Adipocyte (in vitro differentiated cells): Measurements from ENCODE around the gene EHHADH.
A peak's percentile ranks its signal among the peaks of the same experiment; 100 is the strongest.

Experiments used
- DNase-seq: peaks from one replicate; pipeline ENCODE4 v3.0.0-alpha.2; 2015; ENCODE audit warnings: low read depth
- H3K27me3 ChIP-seq: replicated peaks from 2 replicates; pipeline ENCODE4 v1.7.0; 2013; ENCODE audit warnings: mild to moderate bottlenecking, low read length, moderate library complexity; ENCODE audit not compliant: control insufficient read depth, insufficient read depth
- H3K36me3 ChIP-seq: 2 replicates; pipeline ENCODE4 v1.7.0; 2013; ENCODE audit warnings: low read length, mild to moderate bottlenecking, moderate library complexity; ENCODE audit not compliant: control insufficient read depth, insufficient read depth, severe bottlenecking
- H3K4me1 ChIP-seq: 2 replicates; pipeline ENCODE4 v1.7.0; 2013; ENCODE audit warnings: mild to moderate bottlenecking, low read length, moderate library complexity; ENCODE audit not compliant: control insufficient read depth, insufficient read depth
- H3K4me3 ChIP-seq: 2 replicates; pipeline ENCODE4 v1.7.0; 2013; ENCODE audit warnings: mild to moderate bottlenecking, low read length, moderate library complexity
- H3K9ac ChIP-seq: 2 replicates; pipeline ENCODE4 v1.7.0; 2013; ENCODE audit warnings: mild to moderate bottlenecking, low read length, moderate library complexity
- H3K9me3 ChIP-seq: 2 replicates; pipeline ENCODE4 v1.7.0; 2013; ENCODE audit warnings: mild to moderate bottlenecking, low read length, moderate library complexity; ENCODE audit not compliant: control insufficient read depth

Gene EHHADH

GRCh38 chr3:185195652-185196051 is 58.2 kb downstream of the EHHADH start:
- Histone ChIP-seq H3K4me3 (no peak overlapping the region), H3K4me1 (peaks cover 4% of the 10 kb centered on the region), H3K9ac (no peak overlapping the region), H3K27me3 (no peaks in the 10 kb centered on the region), H3K36me3 (peaks cover 13% of the 10 kb centered on the region), H3K9me3 (no peaks in the 10 kb centered on the region)
- no peak for DNase-seq

GRCh38 chr3:185188816-185189215 is 65.0 kb downstream of the EHHADH start:
- H3K4me3 ChIP-seq: no peak overlapping the region
- no peak for DNase-seq
- no peaks in the 10 kb centered on the region for H3K27me3 ChIP-seq
- H3K4me1 ChIP-seq: no peaks in the 10 kb centered on the region
- H3K36me3 ChIP-seq: peaks cover 13% of the 10 kb centered on the region
- no peak overlapping the region for H3K9ac ChIP-seq
- H3K9me3 ChIP-seq: no peaks in the 10 kb centered on the region

GRCh38 chr3:185187391-185187790 is 66.5 kb downstream of the EHHADH start:
- DNase-seq: no peak
- no peak overlapping the region for H3K9ac ChIP-seq
- peaks cover 7% of the 10 kb centered on the region for H3K36me3 ChIP-seq
- H3K4me1 ChIP-seq: no peaks in the 10 kb centered on the region
- H3K4me3 ChIP-seq: no peak overlapping the region
- H3K9me3 ChIP-seq: no peaks in the 10 kb centered on the region
- no peaks in the 10 kb centered on the region for H3K27me3 ChIP-seq

GRCh38 chr3:185176750-185177359 is 77.0 kb downstream of the EHHADH start:
- peaks cover 15% of the 10 kb centered on the region for H3K4me1 ChIP-seq
- peak; percentile 67 for DNase-seq

GRCh38 chr3:185175370-185175987 is 78.4 kb downstream of the EHHADH start:
- Histone ChIP-seq H3K27me3 (peaks cover 11% of the 10 kb centered on the region), H3K4me1 (peaks cover 15% of the 10 kb centered on the region), H3K36me3 (no peaks in the 10 kb centered on the region), H3K9ac (peak overlapping the region; percentile 59), H3K4me3 (peak overlapping the region; percentile 23), H3K9me3 (no peaks in the 10 kb centered on the region)
- DNase-seq: no peak

More at GRCh38 chr3:185176750-185177359, 77.0 kb downstream of the EHHADH start:
- Histone ChIP-seq H3K27me3 (peaks cover 25% of the 10 kb centered on the region), H3K9ac (no peak overlapping the region), H3K9me3 (no peaks in the 10 kb centered on the region), H3K36me3 (no peaks in the 10 kb centered on the region), H3K4me3 (no peak overlapping the region)

GRCh38 chr3:185172086-185173049 is 81.5 kb downstream of the EHHADH start:
- H3K27me3 ChIP-seq: no peaks in the 10 kb centered on the region
- H3K9ac ChIP-seq: no peak overlapping the region
- H3K9me3 ChIP-seq: no peaks in the 10 kb centered on the region
- DNase-seq: no peak
- peaks cover 15% of the 10 kb centered on the region for H3K4me1 ChIP-seq
- H3K36me3 ChIP-seq: no peaks in the 10 kb centered on the region
- H3K4me3 ChIP-seq: no peak overlapping the region

GRCh38 chr3:185164428-185165217 is 89.2 kb downstream of the EHHADH start:
- no peaks in the 10 kb centered on the region for H3K36me3 ChIP-seq
- H3K4me3 ChIP-seq: no peak overlapping the region
- no peak for DNase-seq
- H3K9ac ChIP-seq: no peak overlapping the region
- peaks cover 6% of the 10 kb centered on the region for H3K27me3 ChIP-seq
- H3K4me1 ChIP-seq: peaks cover 19% of the 10 kb centered on the region
- no peaks in the 10 kb centered on the region for H3K9me3 ChIP-seq

GRCh38 chr3:185162634-185163033 is 91.2 kb downstream of the EHHADH start:
- Histone ChIP-seq H3K9ac (no peak overlapping the region), H3K36me3 (no peaks in the 10 kb centered on the region), H3K9me3 (no peaks in the 10 kb centered on the region), H3K4me3 (no peak overlapping the region), H3K4me1 (peaks cover 19% of the 10 kb centered on the region), H3K27me3 (peaks cover 18% of the 10 kb centered on the region)
- DNase-seq: no peak

- no peaks in the 10 kb centered on the region for H3K36me3 ChIP-seq
- DNase-seq: no peak
- H3K4me1 ChIP-seq: peaks cover 19% of the 10 kb centered on the region
- no peaks in the 10 kb centered on the region for H3K9me3 ChIP-seq
- H3K4me3 ChIP-seq: no peak overlapping the region
- peaks cover 26% of the 10 kb centered on the region for H3K27me3 ChIP-seq
- no peak overlapping the region for H3K9ac ChIP-seq
These were observed 92.1 kb downstream of the EHHADH start for GRCh38 chr3:185161761-185162160.

- Histone ChIP-seq H3K9me3 (no peaks in the 10 kb centered on the region), H3K36me3 (no peaks in the 10 kb centered on the region), H3K4me1 (peaks cover 22% of the 10 kb centered on the region), H3K9ac (no peak overlapping the region), H3K4me3 (no peak overlapping the region), H3K27me3 (peaks cover 26% of the 10 kb centered on the region)
- no peak for DNase-seq
These were observed 96.5 kb downstream of the EHHADH start for GRCh38 chr3:185157347-185157746.
